ENCODE data around the gene ANKRD60.
A peak's percentile ranks its signal among the peaks of the same experiment; 100 is the strongest.

ANKRD60 gene

GRCh38 chr20:58210398-58210747, 18.1 kb downstream of the ANKRD60 start:
- TF ChIP-seq ZFX (IDR thresholded peaks at IDR 0.05), result no peak
- TF ChIP-seq CTCF (conservative IDR thresholded peaks at IDR 0.05), result no peak
- no peak overlapping the region for H3K27ac ChIP-seq

GRCh38 chr20:58209652-58210397, 18.6 kb downstream of the ANKRD60 start:
- H3K27ac ChIP-seq, result no peak overlapping the region
- TF ChIP-seq ZFX (IDR thresholded peaks at IDR 0.05) (no peak), CTCF (conservative IDR thresholded peaks at IDR 0.05) (peak; percentile 100)

GRCh38 chr20:58208944-58209343, 19.5 kb downstream of the ANKRD60 start:
- TF ChIP-seq CTCF (conservative IDR thresholded peaks at IDR 0.05) (no peak), ZFX (IDR thresholded peaks at IDR 0.05) (no peak)

GRCh38 chr20:58205850-58206249, 22.6 kb downstream of the ANKRD60 start:
- TF ChIP-seq ZFX (IDR thresholded peaks at IDR 0.05) (no peak), CTCF (conservative IDR thresholded peaks at IDR 0.05) (no peak)

More at GRCh38 chr20:58208944-58209343, 19.5 kb downstream of the ANKRD60 start:
- H3K27ac ChIP-seq, result no peak overlapping the region

GRCh38 chr20:58202044-58202443, 26.4 kb downstream of the ANKRD60 start:
- H3K27ac ChIP-seq, result no peak overlapping the region
- TF ChIP-seq CTCF (conservative IDR thresholded peaks at IDR 0.05) (no peak), ZFX (IDR thresholded peaks at IDR 0.05) (no peak)

More at GRCh38 chr20:58205850-58206249, 22.6 kb downstream of the ANKRD60 start:
- no peak overlapping the region for H3K27ac ChIP-seq

- no peak for TF ChIP-seq CTCF (conservative IDR thresholded peaks at IDR 0.05)
- TF ChIP-seq ZFX (IDR thresholded peaks at IDR 0.05), result no peak
These were observed 26.8 kb downstream of the ANKRD60 start for GRCh38 chr20:58201616-58202015.

GRCh38 chr20:58199469-58199868, 29.0 kb downstream of the ANKRD60 start:
- TF ChIP-seq CTCF (conservative IDR thresholded peaks at IDR 0.05) (no peak), ZFX (IDR thresholded peaks at IDR 0.05) (no peak)
- no peak overlapping the region for H3K27ac ChIP-seq

More at GRCh38 chr20:58201616-58202015, 26.8 kb downstream of the ANKRD60 start:
- H3K27ac ChIP-seq, result no peak overlapping the region

All from C4-2B (cell line).